ENCODE results near the gene KLHDC4.

GRCh38 chr16:87698241-87698640 lies 67.5 kb downstream of the KLHDC4 start:
- no peak for TF ChIP-seq CTCF (conservative IDR thresholded peaks at IDR 0.05 in 1 of 2, IDR thresholded peaks at IDR 0.05 in 1 of 2; ENCODE audit: extremely low read depth in 1 of 2, insufficient read depth in 1 of 2, low read depth in 1 of 2, low read length in 2 of 2)
- TF ChIP-seq EZH2 (IDR thresholded peaks at IDR 0.05; ENCODE audit: borderline replicate concordance, low read length), result no peak

Data from mammary epithelial cell (primary cell).